NOMO-1 treated with dmso at 0.1 percent for 144 hours (cell line): ENCODE measurements around the gene JAG1.

Source experiments
- DNase-seq: peaks from one replicate; lab custom pipeline; 2025; ENCODE audit not compliant: unreplicated experiment; lab: John Stamatoyannopoulos, UW

The JAG1 gene

GRCh38 chr20:10653599-10654249 is 20.1 kb downstream of the JAG1 start:
- DNase-seq: no peak

DNA sequence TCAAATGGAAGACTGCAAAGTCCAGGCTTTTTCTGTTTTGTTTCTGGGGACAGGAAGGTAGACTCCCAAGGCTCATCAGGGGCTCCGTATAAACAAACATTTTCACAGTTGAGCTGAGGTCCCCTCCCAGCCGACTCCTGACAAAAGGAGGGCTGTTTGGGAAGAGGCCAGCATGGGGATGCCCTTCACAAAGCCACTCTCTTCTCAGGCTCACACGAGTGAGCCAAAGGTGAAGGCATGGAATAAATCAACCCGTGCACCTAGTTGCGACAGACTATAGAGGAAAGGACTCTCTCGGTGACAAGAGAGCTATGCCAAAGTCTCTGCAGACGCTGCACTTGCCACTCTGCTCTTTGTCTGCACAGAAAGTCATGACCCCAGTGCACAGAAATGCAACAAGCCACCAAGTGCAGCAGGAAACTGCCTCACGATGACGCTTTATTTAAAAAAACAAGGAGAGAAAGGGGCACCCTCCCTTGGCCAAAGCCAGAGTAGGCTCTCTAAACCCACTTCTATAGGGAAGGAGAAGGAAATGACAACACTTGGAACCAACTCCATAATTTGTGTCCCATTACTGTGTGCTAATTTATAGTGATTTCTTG is 21.0 kb downstream of the JAG1 start:
- no peak for DNase-seq

GRCh38 chr20:10652185-10652584 is 21.6 kb downstream of the JAG1 start:
- no peak for DNase-seq

GRCh38 chr20:10651227-10651990 is 22.4 kb downstream of the JAG1 start:
- no peak for DNase-seq

DNA sequence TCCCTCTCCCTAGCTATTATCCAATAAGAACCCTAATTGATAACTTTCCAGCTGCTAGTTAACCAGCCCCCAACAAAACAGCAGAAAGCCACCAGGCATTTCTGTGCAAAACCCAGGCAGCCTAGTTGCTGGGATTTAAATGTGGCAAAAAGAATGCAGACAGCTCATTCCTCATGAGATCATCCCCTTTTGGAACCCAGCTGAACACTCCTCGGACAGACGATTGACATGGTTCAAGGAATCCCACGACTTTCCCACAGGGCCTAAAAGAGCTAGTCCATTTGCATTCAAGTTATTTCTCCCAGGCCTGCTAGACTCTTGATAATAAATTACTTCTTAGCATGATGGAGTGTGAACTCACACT is 24.0 kb downstream of the JAG1 start:
- no peak for DNase-seq

DNA sequence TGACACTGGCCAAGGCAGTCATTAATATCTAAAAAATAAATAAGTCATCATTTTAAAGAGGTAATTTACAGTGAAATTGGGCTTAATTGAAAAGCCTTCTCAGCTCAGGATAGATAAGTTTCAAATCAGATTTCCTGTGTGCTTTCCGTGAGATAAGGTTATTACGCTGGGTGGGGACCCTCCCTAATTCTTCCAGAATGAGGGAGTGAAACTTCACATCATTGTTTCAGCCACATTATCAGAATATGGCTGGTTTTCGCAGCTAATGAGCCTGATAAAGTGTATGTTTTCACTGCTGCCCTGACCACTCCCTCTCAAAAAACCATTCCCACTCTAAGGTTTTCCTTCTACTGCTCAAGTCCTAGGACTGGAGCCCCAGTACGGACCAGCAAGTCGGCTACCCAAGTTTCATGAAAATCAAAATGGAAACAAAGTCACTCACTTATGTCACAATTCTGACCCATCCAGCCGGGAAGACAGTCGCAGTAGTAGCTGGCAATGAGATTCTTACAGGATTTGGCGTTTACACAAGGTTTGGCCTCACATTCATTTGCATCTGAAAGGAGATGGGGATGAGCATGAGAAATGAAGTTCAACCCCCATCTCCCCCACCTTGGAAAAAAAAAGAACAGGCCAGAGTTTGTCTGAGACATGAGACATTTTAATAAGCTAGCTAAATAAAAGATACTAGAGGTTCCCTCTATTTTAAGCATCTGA is 24.6 kb downstream of the JAG1 start:
- DNase-seq: no peak

DNA sequence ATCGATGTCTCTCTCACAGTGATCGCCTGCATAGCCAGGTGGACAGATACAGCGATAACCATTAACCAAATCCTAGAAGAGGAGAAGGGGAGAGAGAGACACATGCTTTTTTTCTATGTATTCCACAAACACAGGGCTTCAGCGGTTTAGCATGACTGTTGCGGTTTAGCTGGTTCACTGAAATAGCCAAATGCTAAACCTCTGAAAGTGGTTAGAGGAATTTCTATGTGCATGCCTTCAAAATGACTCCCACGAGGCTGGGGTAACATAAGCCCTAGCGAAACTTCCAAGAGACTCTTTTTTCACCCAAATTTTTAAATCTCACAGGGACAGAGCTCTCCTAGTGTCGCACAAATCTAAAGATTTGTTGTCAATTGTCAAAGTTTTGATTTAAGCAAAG is 25.1 kb downstream of the JAG1 start:
- DNase-seq: no peak

DNA sequence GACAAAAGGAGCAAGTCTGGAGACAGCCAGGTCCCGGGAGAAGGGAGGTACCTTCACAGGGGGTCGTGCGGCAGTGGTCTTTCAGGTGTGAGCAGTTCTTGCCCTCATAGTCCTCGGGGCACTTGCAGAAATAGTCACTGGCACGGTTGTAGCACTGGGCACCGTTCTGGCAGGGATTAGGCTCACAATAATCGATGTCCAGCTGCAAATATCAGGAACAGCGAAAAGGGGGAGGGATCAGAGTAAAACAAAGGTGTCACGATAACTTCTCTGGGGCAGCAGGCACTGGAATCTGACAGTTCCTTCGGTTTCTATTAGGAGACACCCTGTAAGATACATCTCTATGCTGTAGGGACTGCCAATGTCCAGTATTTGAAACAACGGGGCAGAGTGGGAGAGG is 25.9 kb downstream of the JAG1 start:
- no peak for DNase-seq

- no peak for DNase-seq
Observed at GRCh38 chr20:10647471-10647870, 26.3 kb downstream of the JAG1 start.

DNA sequence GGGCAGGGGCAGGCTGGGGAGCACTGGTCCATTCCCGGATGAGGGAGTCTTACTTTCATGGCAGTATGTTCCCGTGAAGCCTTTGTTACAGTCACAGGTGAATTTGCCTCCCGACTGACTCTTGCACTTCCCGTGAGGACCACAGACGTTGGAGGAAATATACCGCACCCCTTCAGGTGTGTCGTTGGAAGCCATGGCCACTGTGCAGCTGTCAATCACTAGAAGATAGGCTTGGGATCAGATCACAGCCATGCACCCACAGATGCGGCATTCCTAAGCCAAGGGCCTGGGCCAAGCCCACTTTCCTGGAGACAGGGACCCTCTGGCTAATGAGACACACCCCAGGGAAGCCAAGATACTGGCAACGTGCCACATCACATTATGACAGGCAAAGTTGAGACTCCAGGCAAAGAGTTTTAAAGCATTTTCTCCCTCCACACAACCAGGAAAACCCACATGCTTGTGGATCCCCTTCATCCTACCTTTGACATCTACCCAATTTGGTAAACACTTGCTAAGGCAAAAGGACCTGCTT is 26.8 kb downstream of the JAG1 start:
- DNase-seq: no peak

DNA sequence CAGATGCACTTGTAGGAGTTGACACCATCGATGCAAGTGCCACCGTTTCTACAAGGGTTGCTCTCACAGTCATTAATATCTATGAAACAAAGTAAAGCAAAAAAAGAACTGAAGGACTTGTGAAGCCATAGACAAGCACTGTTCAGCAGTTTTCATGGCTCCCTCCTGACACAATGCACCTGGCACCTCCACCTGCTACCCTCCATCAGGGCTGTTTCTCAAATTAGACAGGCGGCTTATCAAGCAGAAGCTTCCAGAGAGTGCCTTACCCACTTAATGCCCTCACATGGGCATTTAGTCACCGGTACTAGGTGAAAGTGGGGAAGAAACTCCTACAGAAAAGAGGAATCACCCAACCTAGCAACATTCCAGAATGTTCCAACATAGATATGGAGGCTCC is 27.8 kb downstream of the JAG1 start:
- DNase-seq: no peak

DNA sequence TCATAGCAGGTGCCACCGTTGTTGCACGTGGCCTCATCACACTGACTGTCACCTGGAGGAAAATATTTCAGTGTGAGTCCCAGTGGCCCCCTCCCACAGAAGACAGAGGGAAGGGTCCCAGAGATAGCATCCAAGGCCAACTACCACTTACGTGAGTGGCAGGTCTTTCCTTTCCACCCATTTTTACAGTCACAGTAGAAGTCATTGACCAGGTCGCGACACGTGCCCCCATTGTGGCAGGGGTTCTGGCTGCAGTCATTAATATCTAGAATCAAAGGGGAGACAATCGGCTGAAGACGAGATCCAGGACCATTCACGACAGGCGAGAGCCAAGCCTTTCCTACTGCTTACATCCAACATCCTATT is 28.6 kb downstream of the JAG1 start:
- DNase-seq: no peak

DNA sequence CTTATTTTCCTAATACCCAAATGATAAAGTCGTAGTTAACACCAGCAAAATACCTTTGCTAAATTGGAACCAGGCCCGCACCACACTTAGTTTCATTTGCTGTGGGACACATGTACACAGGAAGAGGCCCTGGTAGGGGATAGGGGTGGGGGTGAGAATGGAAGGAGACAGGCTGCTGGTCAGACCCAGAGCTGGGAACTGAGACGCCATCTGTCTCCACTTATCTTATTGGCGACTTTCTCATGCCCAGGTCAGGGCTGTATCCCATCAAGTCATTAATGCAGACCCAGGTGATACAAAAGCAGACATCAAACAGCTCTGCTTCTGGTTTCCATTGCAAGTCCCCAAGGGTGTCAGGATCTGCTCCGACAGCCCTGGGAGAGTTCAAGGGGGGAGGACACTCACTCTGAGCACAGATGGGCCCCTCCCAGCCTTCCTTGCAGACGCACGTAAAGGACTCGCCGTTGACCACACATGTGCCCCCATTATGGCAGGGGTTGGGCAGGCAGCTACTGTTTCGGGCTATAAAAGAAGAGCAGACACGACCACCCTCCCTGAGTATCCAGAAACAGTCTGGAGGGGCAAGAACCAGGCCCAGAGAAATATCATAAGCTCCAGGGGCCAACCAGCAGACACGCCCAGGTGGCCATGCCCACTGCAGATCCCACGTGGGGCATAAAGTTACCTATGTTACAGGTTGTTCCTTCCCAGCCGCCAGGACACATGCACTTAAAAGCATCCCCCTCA is 29.2 kb downstream of the JAG1 start:
- DNase-seq: no peak

DNA sequence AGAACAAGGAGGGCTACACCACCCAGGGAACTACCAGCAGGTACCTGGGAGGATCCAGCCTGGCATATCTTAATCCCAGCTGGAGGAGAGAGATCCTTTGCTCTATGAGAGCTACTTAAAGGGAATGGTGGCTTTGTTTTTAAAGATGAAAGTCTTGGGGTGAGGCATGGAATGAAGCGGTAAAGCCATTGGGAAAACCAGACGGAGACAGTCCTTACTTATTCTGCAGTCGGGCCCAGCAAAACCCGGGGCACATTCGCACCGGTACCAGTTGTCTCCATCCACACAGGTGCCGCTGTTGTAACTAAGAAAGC is 30.3 kb downstream of the JAG1 start:
- DNase-seq: no peak

GRCh38 chr20:10642856-10643559 is 30.8 kb downstream of the JAG1 start:
- no peak for DNase-seq

- no peak for DNase-seq
Observed at GRCh38 chr20:10641893-10642292, 31.9 kb downstream of the JAG1 start.

DNA sequence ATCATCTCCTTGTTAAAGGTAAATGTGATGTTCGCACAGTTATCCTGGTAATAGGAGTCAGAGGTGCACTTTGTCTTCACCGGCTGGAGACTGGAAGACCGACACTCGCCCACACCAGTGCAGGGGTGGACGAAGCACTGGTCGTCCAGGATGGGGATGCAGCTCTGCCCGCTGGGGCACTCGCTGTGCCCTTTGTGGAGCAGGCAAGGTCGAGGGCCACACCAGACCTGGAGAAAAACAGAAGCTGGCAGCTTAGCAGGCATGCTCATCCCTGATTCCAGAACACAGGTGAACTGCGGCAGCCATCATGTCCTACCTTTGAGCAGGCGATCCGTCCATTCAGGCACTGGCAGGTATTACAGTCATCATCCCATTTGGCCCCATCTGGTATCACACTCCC is 32.3 kb downstream of the JAG1 start:
- no peak for DNase-seq

DNA sequence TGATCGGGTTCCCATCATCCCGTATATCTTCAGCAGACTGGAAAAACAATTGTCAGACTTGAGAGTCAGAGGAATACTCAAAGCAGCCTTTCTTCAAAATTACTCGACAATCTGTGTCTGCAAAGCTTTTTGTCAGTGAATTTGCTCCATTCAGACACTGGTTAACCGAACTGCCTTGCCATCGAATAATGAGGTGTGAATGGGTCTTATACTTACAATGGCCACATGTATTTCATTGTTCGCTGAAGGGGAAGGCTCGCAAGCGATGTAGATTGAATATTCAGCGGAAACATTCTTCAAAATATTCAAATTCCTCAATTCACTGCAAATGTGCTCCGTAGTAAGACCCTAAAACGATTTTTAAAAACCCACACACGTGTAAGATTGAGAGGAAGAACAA is 32.9 kb downstream of the JAG1 start:
- DNase-seq: no peak

DNA sequence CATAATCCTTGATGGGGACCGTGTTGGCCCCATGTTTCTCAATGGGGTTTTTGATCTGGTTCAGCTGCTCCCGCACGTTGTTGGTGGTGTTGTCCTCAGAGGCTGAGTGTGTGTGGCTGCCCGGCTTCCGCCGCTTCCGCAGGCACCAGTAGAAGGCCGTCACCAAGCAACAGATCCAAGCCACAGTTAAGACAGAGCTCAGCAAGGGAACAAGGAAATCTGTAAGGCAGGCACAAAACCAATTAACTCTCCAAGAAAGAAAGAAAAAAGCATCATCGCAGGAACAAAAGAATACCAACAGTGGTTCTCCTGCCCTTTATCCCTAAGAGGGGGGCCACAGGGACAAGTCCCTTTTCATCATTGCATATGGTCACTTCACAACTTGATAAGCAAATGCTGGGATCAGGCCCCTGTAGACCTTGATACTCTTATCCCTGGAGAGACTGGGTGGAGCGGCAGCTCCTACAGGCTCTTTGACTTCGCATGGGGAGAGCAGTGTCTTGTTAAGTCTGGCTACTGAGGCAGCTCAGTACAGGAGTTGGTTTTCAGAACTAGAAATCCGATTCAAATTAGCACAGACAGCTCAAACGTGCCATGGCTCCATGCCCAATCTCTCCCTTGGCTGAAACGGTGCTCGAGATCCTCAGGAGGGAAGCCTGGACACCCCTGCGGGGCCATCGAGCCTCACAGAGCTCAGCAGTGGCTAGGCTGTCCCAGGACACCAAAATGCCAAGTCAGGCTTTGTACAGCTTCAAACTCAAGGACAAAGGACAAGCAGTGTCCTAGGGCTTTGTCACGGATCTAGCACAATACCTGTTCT is 33.9 kb downstream of the JAG1 start:
- DNase-seq: no peak
